Measurements from ENCODE around the gene SLC11A2. TPM values are rescaled to one million over a fixed set of nuclear protein-coding genes. Genes with fewer than 3 reads are reported as not detected.

SLC11A2 gene
- total and polyA plus RNA-seq, 8 donors, result 19.1 to 52.9 (median 36.6) TPM

- H3K36me3 ChIP-seq, result peaks cover 4 to 26% (median 4%) of the 10 kb centered on the region in 3 donors
- intact Hi-C loops (cut with DNase I), result no loop called here
- no peak overlapping the region for H3K4me3 ChIP-seq
- H3K9me3 ChIP-seq, result no peaks in the 10 kb centered on the region
- DNase-seq, result no peak
- no peaks in the 10 kb centered on the region for H3K27me3 ChIP-seq
- no peak for ATAC-seq
- WGBS, 2 donors, result 84 to 86% methylated on average over 4 of the region's 4 CpGs
- no peak for TF ChIP-seq CTCF (IDR thresholded peaks at IDR 0.05)
- no peak for FAIRE-seq
- H3K4me1 ChIP-seq, result peaks cover 5 to 11% (median 7%) of the 10 kb centered on the region in 3 donors
- H3K27ac ChIP-seq, result no peak overlapping the region
These were observed 41.0 kb upstream of the SLC11A2 start for GRCh38 chr12:51067229-51067628.

- FAIRE-seq (no peak), DNase-seq (peak in 3 of 6 donors; percentile 63 to 76 (median 66)), ATAC-seq (peak; percentile 74 to 87 (median 86))
- Histone ChIP-seq H3K27me3 (no peaks in the 10 kb centered on the region), H3K27ac (no peak overlapping the region), H3K4me1 (no peaks in the 10 kb centered on the region), H3K36me3 (peaks cover 4 to 27% (median 4%) of the 10 kb centered on the region in 3 donors), H3K9me3 (no peaks in the 10 kb centered on the region), H3K4me3 (no peak overlapping the region)
- 96 to 97% methylated on average over 5 of the region's 5 CpGs for WGBS, 2 donors
- TF ChIP-seq CTCF (IDR thresholded peaks at IDR 0.05), result no peak
- intact Hi-C loops (cut with DNase I), result no loop called here
These were observed 39.3 kb upstream of the SLC11A2 start for GRCh38 chr12:51065530-51065929.

GRCh38 chr12:51062631-51063397 is 36.6 kb upstream of the SLC11A2 start:
- no peaks in the 10 kb centered on the region for H3K4me1 ChIP-seq
- no peak for TF ChIP-seq CTCF (IDR thresholded peaks at IDR 0.05)
- H3K27me3 ChIP-seq, result no peaks in the 10 kb centered on the region
- intact Hi-C loops (cut with DNase I), result no loop called here
- H3K4me3 ChIP-seq, result no peak overlapping the region
- no peaks in the 10 kb centered on the region for H3K9me3 ChIP-seq
- H3K27ac ChIP-seq, result no peak overlapping the region
- DNase-seq, result no peak
- 69 to 75% methylated on average over 9 of the region's 9 CpGs for WGBS, 2 donors
- ATAC-seq, result no peak
- peaks cover 4 to 49% (median 14%) of the 10 kb centered on the region in 3 donors for H3K36me3 ChIP-seq
- no peak for FAIRE-seq

GRCh38 chr12:51059086-51059485 is 32.9 kb upstream of the SLC11A2 start:
- intact Hi-C loops (cut with DNase I), result no loop called here
- H3K36me3 ChIP-seq, result peaks cover 4 to 70% (median 19%) of the 10 kb centered on the region in 3 donors
- TF ChIP-seq CTCF (IDR thresholded peaks at IDR 0.05), result no peak
- no peaks in the 10 kb centered on the region for H3K27me3 ChIP-seq
- no peak for DNase-seq
- WGBS, 2 donors, result 83 to 86% methylated on average over 7 of the region's 7 CpGs
- no peak for ATAC-seq
- no peak for FAIRE-seq
- H3K9me3 ChIP-seq, result no peaks in the 10 kb centered on the region
- H3K4me3 ChIP-seq, result no peak overlapping the region
- no peaks in the 10 kb centered on the region for H3K4me1 ChIP-seq
- H3K27ac ChIP-seq, result no peak overlapping the region

GRCh38 chr12:51056242-51056641 is 30.1 kb upstream of the SLC11A2 start:
- no peak for TF ChIP-seq CTCF (IDR thresholded peaks at IDR 0.05)
- no peak overlapping the region for H3K4me3 ChIP-seq
- DNase-seq (no peak), FAIRE-seq (no peak), ATAC-seq (peak in 1 of 4 donors; percentile 14)
- H3K36me3 ChIP-seq, result peaks cover 0 to 74% (median 27%) of the 10 kb centered on the region in 3 donors
- H3K9me3 ChIP-seq, result no peaks in the 10 kb centered on the region
- no peaks in the 10 kb centered on the region for H3K4me1 ChIP-seq
- 77 to 83% methylated on average over 5 of the region's 5 CpGs for WGBS, 2 donors
- no peaks in the 10 kb centered on the region for H3K27me3 ChIP-seq
- intact Hi-C loops (cut with DNase I), result no loop called here
- H3K27ac ChIP-seq, result no peak overlapping the region

Measured in pancreas (tissue), 10 donors.